ENCODE results near the gene PHETA1. TPM values are rescaled to one million over a fixed set of nuclear protein-coding genes. Genes with fewer than 3 reads are reported as not detected.

Gene PHETA1
- total RNA-seq = 10 to 100 TPM in 1 of 4 donors, 1 to 10 TPM in 3; 6.3 to 16.0 (median 8.2) TPM

GRCh38 chr12:111368788-111369495 is at the start of gene PHETA1:
TSS of gene PHETA1 (minus strand) at chr12:111369095. CDS start at chr12:111363427, 5,668 bp downstream.
- TF ChIP-seq EP300 (IDR thresholded peaks at IDR 0.05) (no peak), POLR2AphosphoS5 (IDR thresholded peaks at IDR 0.05) (peak; percentile 57), CTCF (IDR thresholded peaks at IDR 0.05) (peak in 2 of 4 experiments; percentile 14 to 26), POLR2A (IDR thresholded peaks at IDR 0.05) (peak; percentile 50 to 57)
- peak; percentile 99 for ATAC-seq
- 0% methylated on average over 1 of the region's 72 CpGs; no CpG with 5 or more reads in 1 of the 2 donors for WGBS, 2 donors (ENCODE audit: low coverage in 1 of 2)
- no peaks in the 10 kb centered on the region for H3K9me3 ChIP-seq
- H3K27me3 ChIP-seq = no peaks in the 10 kb centered on the region
- peak within 1 kb of the TSS in 3 of 4 donors; percentile 73 to 82 (median 76) for H3K27ac ChIP-seq
- H3K4me1 ChIP-seq = peaks cover 0 to 31% (median 11%) of the 10 kb centered on the region in 3 donors
- peaks cover 0 to 24% of the 10 kb centered on the region in 2 donors for H3K36me3 ChIP-seq
- peak within 1 kb of the TSS; percentile 61 to 94 for H3K4me3 ChIP-seq

- peaks cover 0 to 10% (median 0%) of the 10 kb centered on the region in 3 donors for H3K4me1 ChIP-seq
- H3K9me3 ChIP-seq = no peaks in the 10 kb centered on the region
- no peaks in the 10 kb centered on the region for H3K27me3 ChIP-seq
- peaks cover 0 to 52% of the 10 kb centered on the region in 2 donors for H3K36me3 ChIP-seq
- no peak for TF ChIP-seq EP300 (IDR thresholded peaks at IDR 0.05)
- no peak for TF ChIP-seq POLR2AphosphoS5 (IDR thresholded peaks at IDR 0.05)
- TF ChIP-seq POLR2A (IDR thresholded peaks at IDR 0.05) = no peak
- TF ChIP-seq CTCF (IDR thresholded peaks at IDR 0.05) = no peak
- 100% methylated on average over 3 of the region's 30 CpGs; no CpG with 5 or more reads in 1 of the 2 donors for WGBS, 2 donors (ENCODE audit: low coverage in 1 of 2)
- H3K4me3 ChIP-seq = no peak overlapping the region
- ATAC-seq = no peak
- H3K27ac ChIP-seq = no peak overlapping the region
Measured at GRCh38 chr12:111418594-111418880, 49.6 kb upstream of the PHETA1 start.

- no peak for TF ChIP-seq POLR2AphosphoS5 (IDR thresholded peaks at IDR 0.05)
- no peak for TF ChIP-seq EP300 (IDR thresholded peaks at IDR 0.05)
- TF ChIP-seq POLR2A (IDR thresholded peaks at IDR 0.05) = no peak
- no peak for TF ChIP-seq CTCF (IDR thresholded peaks at IDR 0.05)
- Histone ChIP-seq H3K9me3 (no peaks in the 10 kb centered on the region), H3K27ac (no peak overlapping the region), H3K36me3 (peaks cover 0 to 52% of the 10 kb centered on the region in 2 donors), H3K4me1 (peaks cover 0 to 15% (median 0%) of the 10 kb centered on the region in 3 donors), H3K4me3 (no peak overlapping the region), H3K27me3 (no peaks in the 10 kb centered on the region)
- ATAC-seq = no peak
- whole genome bisulfite sequencing, 2 donors (ENCODE audit: low coverage in 1 of 2) = 96 to 100% methylated on average over 1 to 10 of the region's 67 CpGs
Measured at GRCh38 chr12:111417784-111418593, 49.1 kb upstream of the PHETA1 start.

- H3K27ac ChIP-seq = no peak overlapping the region
- no peak for TF ChIP-seq POLR2A (IDR thresholded peaks at IDR 0.05)
- TF ChIP-seq POLR2AphosphoS5 (IDR thresholded peaks at IDR 0.05) = no peak
- no peak for TF ChIP-seq CTCF (IDR thresholded peaks at IDR 0.05)
- no peak for TF ChIP-seq EP300 (IDR thresholded peaks at IDR 0.05)
- no peaks in the 10 kb centered on the region for H3K27me3 ChIP-seq
Measured at GRCh38 chr12:111417290-111417689, 48.4 kb upstream of the PHETA1 start.

More at GRCh38 chr12:111417290-111417689, 48.4 kb upstream of the PHETA1 start:
- Histone ChIP-seq H3K4me1 (peaks cover 0 to 22% (median 3%) of the 10 kb centered on the region in 3 donors), H3K4me3 (no peak overlapping the region), H3K36me3 (peaks cover 0 to 52% of the 10 kb centered on the region in 2 donors), H3K9me3 (no peaks in the 10 kb centered on the region)
- 94 to 100% methylated on average over 2 of the region's 2 CpGs for WGBS, 2 donors (ENCODE audit: low coverage in 1 of 2)
- no peak for ATAC-seq
